SIG-M5 treated with dmso at 0.1 percent for 504 hours (cell line): ENCODE results near the gene FANCD2OS.
"Not testable (repeated sequence)": the region's sequence is repeated elsewhere in the genome, so short reads cannot be mapped to it uniquely, and the experiment has no call there.

ENCODE experiments used
- DNase-seq: peaks from one replicate; lab custom pipeline; 2025; ENCODE audit not compliant: unreplicated experiment; lab: John Stamatoyannopoulos, UW

FANCD2OS gene

GRCh38 chr3:10093678-10094077, 14.4 kb downstream of the FANCD2OS start:
- no peak for DNase-seq

GRCh38 chr3:10091387-10091786, 16.7 kb downstream of the FANCD2OS start:
- DNase-seq: not testable (repeated sequence)

- DNase-seq: not testable (repeated sequence)
Measured at GRCh38 chr3:10090774-10091173, 17.3 kb downstream of the FANCD2OS start.

DNA sequence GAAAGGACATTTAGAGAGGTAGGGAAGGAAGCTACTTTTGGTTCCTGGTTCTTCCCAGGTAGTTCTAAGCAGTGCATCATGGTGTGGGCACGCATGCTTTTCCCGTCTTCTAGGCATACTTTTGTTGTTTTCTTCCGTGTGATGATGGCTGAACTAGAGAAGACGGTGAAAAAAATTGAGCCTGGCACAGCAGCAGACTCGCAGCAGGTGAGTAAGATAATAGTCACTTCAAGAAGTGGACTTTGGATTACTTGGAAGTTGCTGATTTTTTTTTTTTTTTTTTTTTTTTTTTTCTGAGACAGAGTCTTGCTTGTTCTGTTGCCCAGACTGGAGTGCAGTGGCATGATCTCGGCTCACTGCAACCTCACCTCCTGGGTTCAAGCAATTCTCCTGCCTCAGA, 17.9 kb downstream of the FANCD2OS start:
- no peak for DNase-seq

- no peak for DNase-seq
Measured at GRCh38 chr3:10088256-10088655, 19.8 kb downstream of the FANCD2OS start.

DNA sequence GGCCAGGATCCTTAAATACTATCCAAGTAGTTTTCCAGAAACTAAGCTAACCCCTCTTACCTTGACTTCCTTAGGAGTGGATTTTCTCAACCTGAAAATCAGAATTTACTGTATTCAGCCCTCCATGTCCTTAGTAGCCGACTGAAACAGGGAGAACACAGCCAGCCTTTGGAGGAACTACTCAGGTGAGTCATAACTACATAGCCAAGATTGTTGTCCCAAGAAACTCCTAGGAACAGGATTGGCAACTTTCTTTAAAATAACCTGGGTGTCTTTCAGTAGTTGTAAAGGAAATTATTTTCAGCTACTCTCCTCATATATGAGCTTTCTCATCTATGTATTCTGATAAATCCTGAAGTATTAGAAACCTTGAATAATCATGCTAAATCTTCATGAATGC, 22.3 kb downstream of the FANCD2OS start:
- DNase-seq: peak; percentile 48

- no peak for DNase-seq
Measured at GRCh38 chr3:10081871-10082270, 26.2 kb downstream of the FANCD2OS start.

DNA sequence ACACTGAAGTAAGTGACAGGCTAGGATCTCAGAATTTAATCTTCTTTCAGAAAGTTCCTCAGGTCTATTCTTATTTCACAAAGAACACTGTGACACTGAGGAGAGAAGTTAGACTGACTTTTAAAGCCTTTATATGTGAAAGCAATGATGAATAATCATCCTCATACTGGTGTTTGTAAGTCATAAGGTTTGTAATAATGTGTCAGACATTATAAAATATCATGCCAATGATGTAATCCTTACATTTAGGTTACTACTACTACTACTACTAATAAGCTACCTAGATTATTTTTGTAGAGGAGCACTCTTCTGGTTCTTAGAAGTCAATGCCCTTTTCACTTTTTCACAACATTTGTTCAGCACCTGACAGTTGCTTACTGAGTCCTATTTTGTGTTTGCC, 33.4 kb downstream of the FANCD2OS start:
- DNase-seq: no peak

DNA sequence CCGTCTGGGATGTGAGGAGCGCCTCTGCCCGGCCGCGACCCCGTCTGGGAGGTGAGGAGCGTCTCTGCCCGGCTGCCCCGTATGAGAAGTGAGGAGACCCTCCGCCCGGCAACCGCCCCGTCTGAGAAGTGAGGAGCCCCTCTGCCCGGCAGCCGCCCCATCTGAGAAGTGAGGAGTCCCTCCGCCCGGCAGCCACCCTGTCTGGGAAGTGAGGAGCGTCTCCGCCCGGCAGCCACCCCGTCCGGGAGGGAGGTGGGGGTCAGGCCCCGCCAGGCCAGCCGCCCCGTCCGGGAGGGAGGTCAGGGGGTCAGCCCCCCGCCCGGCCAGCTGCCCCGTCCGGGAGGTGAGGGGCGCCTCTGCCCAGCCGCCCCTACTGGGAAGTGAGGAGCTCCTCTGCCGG, 38.0 kb downstream of the FANCD2OS start:
- DNase-seq: not testable (repeated sequence)

- DNase-seq: no peak
Measured at GRCh38 chr3:10055097-10055496, 53.0 kb downstream of the FANCD2OS start.
